ENCODE measurements around the gene LRRN4. TPM values are rescaled to one million over a fixed set of nuclear protein-coding genes. Genes with fewer than 3 reads are reported as not detected.

The LRRN4 gene
- total and polyA plus RNA-seq, 2 of the 4 experiments (the other 2 are of a cell fraction) = under 0.01 to 0.19 TPM

DNA sequence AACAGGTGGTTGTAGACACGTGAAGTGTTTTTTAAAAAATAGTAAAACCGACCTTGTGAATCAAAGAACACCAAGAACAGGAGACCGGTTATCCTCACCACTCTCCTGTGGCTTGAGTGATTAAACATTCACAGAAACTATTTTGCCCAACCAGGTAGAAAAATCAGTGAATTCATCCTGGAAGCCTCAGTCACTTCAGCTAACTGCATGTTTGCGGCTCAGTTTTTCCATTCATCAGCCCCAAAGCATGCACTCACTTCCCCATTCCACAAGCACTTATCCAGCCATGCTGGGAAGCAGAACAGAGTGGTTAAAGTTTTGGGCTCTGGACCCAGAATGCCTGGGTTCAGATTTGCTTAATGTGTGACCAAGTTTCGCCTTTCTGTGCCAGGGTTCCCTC, 2.4 kb downstream of the LRRN4 start:
- Histone ChIP-seq H3K18ac (ENCODE audit: low read depth, low read length) (no peak overlapping the region), H3K4me1 (ENCODE audit: control insufficient read depth, insufficient read depth, low read length) (peaks cover 3% of the 10 kb centered on the region), H3K9me3 (ENCODE audit: control insufficient read depth, insufficient read depth, low read length) (no peaks in the 10 kb centered on the region), H3K9me1 (ENCODE audit: insufficient read depth, low read length) (no peaks in the 10 kb centered on the region), H2BK5ac (ENCODE audit: low read depth, low read length, poor library complexity, severe bottlenecking) (no peak overlapping the region), H3K4me2 (ENCODE audit: low read depth, low read length) (peak overlapping the region; percentile 86), H2AK9ac (replicated peaks; ENCODE audit: low read depth, low read length, poor library complexity) (no peak overlapping the region), H2BK120ac (ENCODE audit: low read depth, low read length) (peak overlapping the region; percentile 11; the same call in 1 of the 2 replicates), H3K56ac (ENCODE audit: extremely low read depth, insufficient read depth, low read length) (no peak overlapping the region), H2AFZ (replicated peaks; ENCODE audit: low read length, poor library complexity) (peak overlapping the region; percentile 90), H4K20me1 (ENCODE audit: insufficient read depth, low read length) (no peaks in the 10 kb centered on the region), H3K27ac (ENCODE audit: insufficient read depth, low read length) (no peak overlapping the region), H4K5ac (ENCODE audit: low read depth, low read length) (no peak overlapping the region), H2BK20ac (ENCODE audit: low read depth, low read length) (no peak overlapping the region), H3K14ac (replicated peaks; ENCODE audit: low read depth, low read length) (no peak overlapping the region), H2BK15ac (ENCODE audit: low read depth, low read length) (no peak overlapping the region), H3K4ac (ENCODE audit: low read depth, low read length) (no peak overlapping the region), H2AK5ac (ENCODE audit: low read depth, low read length) (no peak overlapping the region), H3K79me1 (ENCODE audit: low read depth in 1 of 2, low read length in 2 of 2) (no peaks in the 10 kb centered on the region), H3K23ac (ENCODE audit: low read depth, low read length) (no peak overlapping the region), H3K27me3 (ENCODE audit: control insufficient read depth, insufficient read depth, low read length) (peaks cover 9% of the 10 kb centered on the region), H4K8ac (ENCODE audit: low read depth in 2 of 2, low read length in 2 of 2) (peak overlapping the region in 1 of 2 experiments; percentile 44; a peak in 1 of 4 replicates), H3K9ac (ENCODE audit: low read depth, low read length) (no peak overlapping the region), H4K91ac (ENCODE audit: insufficient read depth, low read depth, low read length) (no peak overlapping the region), H3K36me3 (ENCODE audit: control insufficient read depth, insufficient read depth, low read length) (no peaks in the 10 kb centered on the region), H3K4me3 (ENCODE audit: insufficient read depth, low read depth, low read length) (peak overlapping the region; percentile 44; the same call in 1 of the 2 replicates)
- dilution Hi-C loops (cut with HindIII; ENCODE audit: low sequenced_read_pairs, unreplicated experiment) (no loop called here), in situ Hi-C loops (cut with MboI; ENCODE audit: low sequenced_read_pairs) (no loop called here), intact Hi-C loops (cut with micrococcal nuclease) (no loop called here)
- TF ChIP-seq RFX5 (IDR thresholded peaks at IDR 0.05; ENCODE audit: low read depth, low read length) (no peak), FOS (IDR thresholded peaks at IDR 0.05; ENCODE audit: low read depth, low read length) (no peak), BHLHE40 (IDR thresholded peaks at IDR 0.05; ENCODE audit: low read depth, low read length) (no peak), MAZ (IDR thresholded peaks at IDR 0.05; ENCODE audit: borderline replicate concordance, low read depth, low read length) (no peak)
- peak; percentile 75 for ATAC-seq (ENCODE audit: low read depth)
- BruUV-seq (replicated peaks) = no TSS peak
- ChIA-PET POLR2A (ENCODE audit: unreplicated experiment) (interaction anchor here (0.5 kb wide), 2 partner anchors 20 to 41 kb away, joined by 3 read pairs; no protein-coding TSS in a partner anchor), CTCF (no interaction called here)
- WGBS, 2 experiments (ENCODE audit: extremely low coverage in 2 of 2, insufficient read length in 1 of 2) = 67% methylated on average over 1 of the region's 5 CpGs; no CpG with 5 or more reads in 1 of the 2 experiments
- peak; percentile 73 for DNase-seq

All from IMR-90 (cell line).